Vagina (tissue), 2 donors: ENCODE results near the gene ATPAF2. TPM values are rescaled to one million over a fixed set of nuclear protein-coding genes. Genes with fewer than 3 reads are reported as not detected.
"Not testable (repeated sequence)": the region's sequence is repeated elsewhere in the genome, so short reads cannot be mapped to it uniquely, and the experiment has no call there.

ENCODE experiments used
- DNase-seq, 2 donors: peaks; one replicate each; pipeline ENCODE4 v3.0.0-alpha.2; 2017; ENCODE audit errors: extremely low spot score in 2 of 2
- H3K27ac ChIP-seq: fragments of 200-600 bp; sonication (generic); one replicate; pipeline ENCODE4 v1.5.1; 2019
- H3K27me3 ChIP-seq: fragments of 200-600 bp; sonication (generic); one replicate; pipeline ENCODE4 v1.5.1; 2019
- H3K36me3 ChIP-seq, 2 donors: fragments of 200-600 bp; sonication (generic); one replicate each; pipeline ENCODE4 v1.5.1; 2017 to 2019
- H3K4me1 ChIP-seq: fragments of 200-600 bp; sonication (generic); one replicate; pipeline ENCODE4 v1.5.1; 2019
- H3K4me3 ChIP-seq, 2 donors: fragments of 200-600 bp; sonication (generic); 1 replicate in 1 of 2; 2 replicates in 1 of 2; pipeline ENCODE4 v1.5.1; 2016 to 2019
- H3K9me3 ChIP-seq: fragments of 200-600 bp; sonication (generic); one replicate; pipeline ENCODE4 v1.5.1; 2019
- CTCF ChIP-seq, 3 experiments: fragments of 450-650 bp in 2 of 3; fragments of 200-600 bp in 1 of 3; sonication (generic) in 1 of 3; IDR thresholded peaks; one replicate each; pipeline ENCODE4 v1.5.1; 2017 to 2019; ENCODE audit warnings: antibody characterized with exemption in 3 of 3, mild to moderate bottlenecking in 2 of 3, moderate library complexity in 2 of 3
- POLR2A ChIP-seq, 2 donors: fragments of 450-650 bp; IDR thresholded peaks; one replicate each; pipeline ENCODE4 v1.6.1; 2017; ENCODE audit warnings: antibody characterized with exemption in 2 of 2, mild to moderate bottlenecking in 2 of 2, moderate library complexity in 2 of 2
- POLR2AphosphoS5 ChIP-seq, 2 donors: sonication (generic); formaldehyde crosslinking; IDR thresholded peaks; one replicate each; pipeline ENCODE4 v1.9.0; 2017; ENCODE audit warnings: antibody characterized with exemption in 2 of 2, mild to moderate bottlenecking in 2 of 2, low read depth in 1 of 2; ENCODE audit not compliant: insufficient read depth in 1 of 2
- intact Hi-C: fragments of 100-400 bp; cut with DNase I; formaldehyde crosslinking; loops from one replicate; pipeline ENCODE4 v1.15.1; 2023
- total RNA-seq: library from RNA; depleted of rRNA; stranded (reverse); fragments of >200 nt; gene quantifications from one replicate; pipeline ENCODE4 v1.2.3, GENCODE V29; 2016

The ATPAF2 gene
- total RNA-seq, 1 donor from 2014 or later = 15.5 TPM

DNA sequence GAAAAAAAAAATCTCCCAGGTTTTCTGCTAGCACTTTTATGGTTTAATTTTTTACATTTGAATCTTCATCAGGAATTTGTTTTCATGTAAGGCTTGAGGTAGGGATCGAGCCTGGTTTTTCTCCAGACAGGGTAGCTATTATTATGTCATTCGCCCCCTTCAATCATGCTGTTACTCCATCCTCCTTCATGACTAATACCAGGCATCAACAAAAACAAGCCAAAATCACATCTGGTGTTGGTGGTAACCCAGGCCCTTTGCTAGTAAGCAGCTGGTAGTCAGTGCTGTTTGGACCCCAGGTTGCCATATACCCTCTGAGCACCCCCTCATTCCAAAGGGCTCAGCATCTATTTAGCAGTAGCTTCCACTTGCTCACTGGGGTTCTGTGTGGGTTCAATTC, 36.8 kb downstream of the ATPAF2 start:
- H3K4me3 ChIP-seq = no peak overlapping the region
- TF ChIP-seq POLR2A (IDR thresholded peaks at IDR 0.05) (no peak), POLR2AphosphoS5 (IDR thresholded peaks at IDR 0.05; ENCODE audit: insufficient read depth in 1 of 2, low read depth in 1 of 2) (no peak), CTCF (IDR thresholded peaks at IDR 0.05) (no peak)
- H3K9me3 ChIP-seq = no peaks in the 10 kb centered on the region
- intact Hi-C loops = no loop called here
- DNase-seq = no peak
- H3K4me1 ChIP-seq = no peaks in the 10 kb centered on the region
- H3K36me3 ChIP-seq = no peaks in the 10 kb centered on the region
- no peaks in the 10 kb centered on the region for H3K27me3 ChIP-seq
- H3K27ac ChIP-seq = no peak overlapping the region

GRCh38 chr17:18000030-18000408, 38.9 kb downstream of the ATPAF2 start:
- Histone ChIP-seq H3K27ac (no peak overlapping the region), H3K9me3 (no peaks in the 10 kb centered on the region), H3K4me3 (no peak overlapping the region), H3K4me1 (no peaks in the 10 kb centered on the region), H3K36me3 (no peaks in the 10 kb centered on the region), H3K27me3 (no peaks in the 10 kb centered on the region)
- DNase-seq = no peak
- TF ChIP-seq POLR2AphosphoS5 (IDR thresholded peaks at IDR 0.05; ENCODE audit: insufficient read depth in 1 of 2, low read depth in 1 of 2) = no peak
- no peak for TF ChIP-seq POLR2A (IDR thresholded peaks at IDR 0.05)
- TF ChIP-seq CTCF (IDR thresholded peaks at IDR 0.05) = no peak
- intact Hi-C loops = no loop called here

DNA sequence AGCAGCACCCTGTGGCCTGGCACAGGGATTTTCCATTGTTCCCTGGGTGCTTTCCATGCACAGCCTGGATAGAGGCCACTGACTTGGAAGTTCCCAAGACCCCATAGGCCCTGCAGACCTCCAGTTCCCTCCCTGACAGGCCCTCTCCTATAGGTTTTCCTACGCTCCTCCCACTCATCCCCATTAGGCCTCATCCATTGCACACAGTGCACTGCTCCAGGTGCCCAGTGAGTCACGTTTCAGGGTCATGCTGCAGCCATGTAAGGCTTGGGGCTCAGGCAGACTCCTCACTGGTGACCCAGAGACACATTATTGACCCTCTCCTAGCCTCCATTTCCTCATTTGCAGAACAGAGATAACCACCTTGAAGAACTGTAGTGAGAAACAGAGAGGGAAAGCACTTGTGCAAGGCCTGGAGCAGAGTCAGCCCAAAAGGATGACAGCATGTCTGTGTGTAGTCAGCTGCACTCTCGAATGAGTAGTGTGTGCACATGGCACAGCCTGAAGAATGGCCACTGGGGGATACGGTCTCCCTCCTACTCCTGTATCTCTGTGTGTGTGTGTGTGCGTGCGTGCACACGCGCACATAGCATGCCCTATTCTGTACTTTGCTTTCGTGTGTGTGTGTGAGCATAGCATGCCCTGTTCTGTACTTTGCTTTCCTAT, 39.5 kb downstream of the ATPAF2 start:
- DNase-seq = no peak
- Histone ChIP-seq H3K36me3 (no peaks in the 10 kb centered on the region), H3K27ac (no peak overlapping the region), H3K27me3 (no peaks in the 10 kb centered on the region), H3K9me3 (no peaks in the 10 kb centered on the region), H3K4me1 (peaks cover 4% of the 10 kb centered on the region), H3K4me3 (no peak overlapping the region)
- TF ChIP-seq POLR2AphosphoS5 (IDR thresholded peaks at IDR 0.05; ENCODE audit: insufficient read depth in 1 of 2, low read depth in 1 of 2) = no peak
- TF ChIP-seq CTCF (IDR thresholded peaks at IDR 0.05) = no peak
- no peak for TF ChIP-seq POLR2A (IDR thresholded peaks at IDR 0.05)
- intact Hi-C loops = no loop called here

DNA sequence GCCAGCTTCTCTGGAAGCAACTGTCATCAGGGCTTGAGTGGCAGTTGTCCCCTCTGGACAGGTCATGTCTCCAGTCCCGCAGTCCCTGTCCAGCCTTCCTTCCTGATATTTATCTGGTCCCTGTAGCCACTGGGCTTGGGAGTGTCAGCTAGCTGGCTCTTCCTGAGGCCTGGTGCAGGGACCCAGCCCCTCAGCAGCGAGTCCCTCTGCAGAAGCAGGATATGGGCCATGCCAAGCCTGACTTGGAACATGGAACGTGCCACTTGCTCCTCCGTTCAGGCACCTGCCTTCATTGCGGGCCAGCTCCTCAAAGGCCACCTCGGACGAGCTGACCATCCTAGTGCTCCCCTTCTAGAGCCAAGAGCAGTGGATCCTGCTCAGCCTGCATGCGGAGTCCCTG, 40.0 kb downstream of the ATPAF2 start:
- Histone ChIP-seq H3K27me3 (no peaks in the 10 kb centered on the region), H3K36me3 (no peaks in the 10 kb centered on the region), H3K9me3 (no peaks in the 10 kb centered on the region), H3K4me1 (peaks cover 8% of the 10 kb centered on the region), H3K4me3 (no peak overlapping the region), H3K27ac (no peak overlapping the region)
- TF ChIP-seq POLR2AphosphoS5 (IDR thresholded peaks at IDR 0.05; ENCODE audit: insufficient read depth in 1 of 2, low read depth in 1 of 2) (no peak), CTCF (IDR thresholded peaks at IDR 0.05) (no peak), POLR2A (IDR thresholded peaks at IDR 0.05) (no peak)
- intact Hi-C loops = no loop called here
- DNase-seq = no peak

DNA sequence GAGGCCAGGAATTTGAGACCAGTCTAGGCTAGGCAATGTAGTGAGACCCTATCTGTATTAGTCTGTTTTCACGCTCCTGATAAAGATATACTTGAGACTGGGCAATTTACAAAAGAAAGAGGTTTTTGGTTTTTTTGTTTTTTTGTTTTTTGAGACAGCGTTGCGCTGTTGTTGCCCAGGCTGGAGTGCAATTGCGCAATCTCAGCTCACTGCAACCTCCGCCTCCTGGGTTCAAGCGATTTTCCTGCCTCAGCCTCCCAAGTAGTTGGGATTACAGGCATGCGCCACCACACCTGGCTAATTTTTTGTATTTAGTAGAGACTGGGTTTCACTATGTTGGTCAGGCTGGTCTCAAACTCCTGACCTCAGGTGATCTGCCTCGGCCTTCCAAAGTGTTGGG, 43.1 kb downstream of the ATPAF2 start:
- H3K27ac ChIP-seq, H3K27me3 ChIP-seq, H3K36me3 ChIP-seq, intact Hi-C loops, H3K4me1 ChIP-seq, DNase-seq, H3K4me3 ChIP-seq, H3K9me3 ChIP-seq: not testable (repeated sequence)
